ENCODE data around the gene GATC.

GATC gene

GRCh38 chr12:120470150-120470784 lies 24.0 kb downstream of the GATC start:
- TF ChIP-seq CTCF (IDR thresholded peaks at IDR 0.05; ENCODE audit: low read depth, low read length) (no peak), MAX (IDR thresholded peaks at IDR 0.05; ENCODE audit: low read depth, low read length) (no peak), POLR2A (IDR thresholded peaks at IDR 0.05; ENCODE audit: extremely low read depth, insufficient read length) (no peak), MYC (IDR thresholded peaks at IDR 0.05; ENCODE audit: low read depth, low read length) (no peak)
- peak overlapping the region; percentile 87 for H3K4me3 ChIP-seq (ENCODE audit: low read depth, low read length)
- DNase-seq (ENCODE audit: low read depth): no peak

- TF ChIP-seq CTCF (IDR thresholded peaks at IDR 0.05; ENCODE audit: low read depth, low read length) (no peak), MAX (IDR thresholded peaks at IDR 0.05; ENCODE audit: low read depth, low read length) (no peak), MYC (IDR thresholded peaks at IDR 0.05; ENCODE audit: low read depth, low read length) (no peak), POLR2A (IDR thresholded peaks at IDR 0.05; ENCODE audit: extremely low read depth, insufficient read length) (no peak)
- DNase-seq (ENCODE audit: low read depth): no peak
- no peak overlapping the region for H3K4me3 ChIP-seq (ENCODE audit: low read depth, low read length)
Observed at GRCh38 chr12:120472521-120472920, 26.3 kb downstream of the GATC start.

GRCh38 chr12:120473807-120474615 lies 27.8 kb downstream of the GATC start:
- no peak for DNase-seq (ENCODE audit: low read depth)
- H3K4me3 ChIP-seq (ENCODE audit: low read depth, low read length): peak overlapping the region; percentile 10
- TF ChIP-seq MAX (IDR thresholded peaks at IDR 0.05; ENCODE audit: low read depth, low read length) (no peak), POLR2A (IDR thresholded peaks at IDR 0.05; ENCODE audit: extremely low read depth, insufficient read length) (no peak)

GRCh38 chr12:120474616-120474960 lies 28.3 kb downstream of the GATC start:
- DNase-seq (ENCODE audit: low read depth): peak; percentile 89
- peak overlapping the region; percentile 10 for H3K4me3 ChIP-seq (ENCODE audit: low read depth, low read length)
- TF ChIP-seq POLR2A (IDR thresholded peaks at IDR 0.05; ENCODE audit: extremely low read depth, insufficient read length) (no peak), MAX (IDR thresholded peaks at IDR 0.05; ENCODE audit: low read depth, low read length) (peak; percentile 26; the same call in 1 of the 2 replicates)

- no peak overlapping the region for H3K4me3 ChIP-seq (ENCODE audit: low read depth, low read length)
- DNase-seq (ENCODE audit: low read depth): no peak
- TF ChIP-seq MAX (IDR thresholded peaks at IDR 0.05; ENCODE audit: low read depth, low read length): no peak
- no peak for TF ChIP-seq MYC (IDR thresholded peaks at IDR 0.05; ENCODE audit: low read depth, low read length)
- TF ChIP-seq CTCF (IDR thresholded peaks at IDR 0.05; ENCODE audit: low read depth, low read length): no peak
- TF ChIP-seq POLR2A (IDR thresholded peaks at IDR 0.05; ENCODE audit: extremely low read depth, insufficient read length): no peak
Observed at GRCh38 chr12:120475643-120476042, 29.4 kb downstream of the GATC start.

GRCh38 chr12:120479458-120479857 lies 33.2 kb downstream of the GATC start:
- no peak for TF ChIP-seq MAX (IDR thresholded peaks at IDR 0.05; ENCODE audit: low read depth, low read length)
- TF ChIP-seq POLR2A (IDR thresholded peaks at IDR 0.05; ENCODE audit: extremely low read depth, insufficient read length): no peak
- no peak for TF ChIP-seq MYC (IDR thresholded peaks at IDR 0.05; ENCODE audit: low read depth, low read length)
- TF ChIP-seq CTCF (IDR thresholded peaks at IDR 0.05; ENCODE audit: low read depth, low read length): no peak
- H3K4me3 ChIP-seq (ENCODE audit: low read depth, low read length): no peak overlapping the region
- no peak for DNase-seq (ENCODE audit: low read depth)

Measured in NB4 (cell line).